Cerebellar nuclear complex (tissue), 1 donor: ENCODE measurements around the gene TBC1D16.
"Not testable (repeated sequence)": the region's sequence is repeated elsewhere in the genome, so short reads cannot be mapped to it uniquely, and the experiment has no call there.

ENCODE experiments used
- DNase-seq, 2 experiments: peaks; one replicate each; lab custom pipeline; 2025; lab: John Stamatoyannopoulos, UW

TBC1D16 gene

GRCh38 chr17:79974566-79975497 is 60.8 kb downstream of the TBC1D16 start:
- DNase-seq = no peak

GRCh38 chr17:79971651-79972050 is 64.0 kb downstream of the TBC1D16 start:
- DNase-seq = no peak

GRCh38 chr17:79970576-79971068 is 65.0 kb downstream of the TBC1D16 start:
- no peak for DNase-seq

GRCh38 chr17:79969906-79970305 is 65.8 kb downstream of the TBC1D16 start:
- no peak for DNase-seq

GRCh38 chr17:79968116-79968515 is 67.6 kb downstream of the TBC1D16 start:
- DNase-seq = no peak

- DNase-seq = no peak
These were observed 69.0 kb downstream of the TBC1D16 start for GRCh38 chr17:79966681-79967080.

- no peak for DNase-seq
These were observed 69.9 kb downstream of the TBC1D16 start for GRCh38 chr17:79965806-79966205.

- not testable (repeated sequence) for DNase-seq
These were observed 73.2 kb downstream of the TBC1D16 start for GRCh38 chr17:79962467-79962866.

- not testable (repeated sequence) for DNase-seq
These were observed 74.1 kb downstream of the TBC1D16 start for GRCh38 chr17:79961567-79961966.

- DNase-seq = no peak
These were observed 74.7 kb downstream of the TBC1D16 start for GRCh38 chr17:79960788-79961522.

GRCh38 chr17:79959042-79959441 is 76.6 kb downstream of the TBC1D16 start:
- no peak for DNase-seq

- DNase-seq = no peak
These were observed 78.8 kb downstream of the TBC1D16 start for GRCh38 chr17:79956853-79957252.

- DNase-seq = not testable (repeated sequence)
These were observed 79.3 kb downstream of the TBC1D16 start for GRCh38 chr17:79956441-79956735.

GRCh38 chr17:79955691-79956440 is 79.8 kb downstream of the TBC1D16 start:
- no peak for DNase-seq

- no peak for DNase-seq
These were observed 80.5 kb downstream of the TBC1D16 start for GRCh38 chr17:79955167-79955549.

GRCh38 chr17:79954281-79955166 is 81.1 kb downstream of the TBC1D16 start:
- no peak for DNase-seq

- no peak for DNase-seq
These were observed 82.3 kb downstream of the TBC1D16 start for GRCh38 chr17:79953335-79953734.

GRCh38 chr17:79952901-79953300 is 82.8 kb downstream of the TBC1D16 start:
- DNase-seq = no peak

GRCh38 chr17:79952265-79952877 is 83.3 kb downstream of the TBC1D16 start:
- DNase-seq = no peak

- no peak for DNase-seq
These were observed 84.1 kb downstream of the TBC1D16 start for GRCh38 chr17:79951361-79952264.
